Hepatocyte (in vitro differentiated cells): Measurements from ENCODE around the gene PRKAR1B. TPM values are rescaled to one million over a fixed set of nuclear protein-coding genes. Genes with fewer than 3 reads are reported as not detected.

Experiments
- DNase-seq: peaks from one replicate; pipeline ENCODE4 v3.0.0-alpha.2; 2016; ENCODE audit warnings: low spot score
- H2AFZ ChIP-seq: fragments of 200-600 bp; sonication (generic); 2 replicates; pipeline ENCODE4 v1.6.0; 2016; ENCODE audit warnings: antibody characterized with exemption, mild to moderate bottlenecking
- H3K27ac ChIP-seq: fragments of 200-600 bp; sonication (generic); 2 replicates; pipeline ENCODE4 v1.5.1; 2016; ENCODE audit warnings: mild to moderate bottlenecking
- H3K27me3 ChIP-seq: fragments of 200-600 bp; sonication (generic); 2 replicates; pipeline ENCODE4 v1.6.1; 2016
- H3K36me3 ChIP-seq: fragments of 200-600 bp; sonication (generic); replicated peaks from 2 replicates; pipeline ENCODE4 v1.5.1; 2016; ENCODE audit warnings: low read depth; ENCODE audit not compliant: insufficient read depth
- H3K4me1 ChIP-seq: fragments of 200-600 bp; sonication (generic); 2 replicates; pipeline ENCODE4 v1.5.1; 2016; ENCODE audit warnings: mild to moderate bottlenecking, moderate library complexity; ENCODE audit not compliant: insufficient read depth
- H3K4me2 ChIP-seq: fragments of 200-600 bp; sonication (generic); 2 replicates; pipeline ENCODE4 v1.6.0; 2016
- H3K4me3 ChIP-seq: fragments of 200-600 bp; sonication (generic); 2 replicates; pipeline ENCODE4 v1.5.1; 2016; ENCODE audit warnings: mild to moderate bottlenecking
- H3K79me2 ChIP-seq: fragments of 200-600 bp; sonication (generic); 2 replicates; pipeline ENCODE4 v1.6.0; 2017; ENCODE audit warnings: mild to moderate bottlenecking
- H3K9me2 ChIP-seq: fragments of 200-600 bp; sonication (generic); replicated peaks from 2 replicates; pipeline ENCODE4 v1.6.0; 2017; ENCODE audit warnings: mild to moderate bottlenecking; ENCODE audit not compliant: insufficient read depth
- H3K9me3 ChIP-seq: fragments of 200-600 bp; sonication (generic); 2 replicates; pipeline ENCODE4 v1.5.1; 2016; ENCODE audit warnings: low read depth, mild to moderate bottlenecking
- H4K20me1 ChIP-seq: fragments of 200-600 bp; sonication (generic); 2 replicates; pipeline ENCODE4 v1.6.0; 2016; ENCODE audit warnings: mild to moderate bottlenecking; ENCODE audit not compliant: insufficient read depth, poor library complexity, severe bottlenecking
- CTCF ChIP-seq: fragments of 200-600 bp; sonication (generic); IDR thresholded peaks from 2 replicates; pipeline ENCODE4 v1.5.1; 2016; ENCODE audit warnings: antibody characterized with exemption, mild to moderate bottlenecking; ENCODE audit not compliant: poor library complexity
- EZH2 ChIP-seq: fragments of 200-600 bp; sonication (generic); IDR thresholded peaks from 2 replicates; pipeline ENCODE4 v1.6.1; 2016; ENCODE audit warnings: antibody characterized with exemption, mild to moderate bottlenecking, borderline replicate concordance
- EZH2phosphoT487 ChIP-seq: fragments of 200-600 bp; sonication (generic); IDR thresholded peaks from one replicate; pipeline ENCODE4 v1.6.1; 2018; ENCODE audit warnings: antibody characterized with exemption, mild to moderate bottlenecking, low read depth, moderate library complexity; ENCODE audit not compliant: unreplicated experiment, severe bottlenecking
- WGBS: methylation state at CpG from one replicate; pipeline ENCODE4 v1.1.6; 2016; ENCODE audit warnings: low lambda C conversion rate; ENCODE audit errors: missing lambda C conversion rate; 5-methylcytosine and 5-hydroxymethylcytosine counted together
- polyA plus RNA-seq: library from polyadenylated mRNA; unstranded; fragments of >200 nt; fragmentation: Nextera tagmentation; extraction: Ambion mirVana; gene quantifications from 2 replicates; pipeline ENCODE4 v1.2.1, GENCODE V29; 2016
- total RNA-seq: library from RNA; depleted of rRNA; stranded (reverse); fragments of >200 nt; gene quantifications from 2 replicates; pipeline ENCODE4 v1.2.3, GENCODE V29; 2014

The PRKAR1B gene
- total and polyA plus RNA-seq, 2 experiments from 2014 or later = 16.6 to 28.7 TPM

GRCh38 chr7:680411-681127 is 46.5 kb downstream of the PRKAR1B start:
- over 99% methylated on average over 25 of the region's 25 CpGs for WGBS
- DNase-seq = no peak
- no peaks in the 10 kb centered on the region for H3K27me3 ChIP-seq
- no peak overlapping the region for H3K4me3 ChIP-seq
- H3K4me1 ChIP-seq = no peaks in the 10 kb centered on the region
- H3K9me3 ChIP-seq = peaks cover 4% of the 10 kb centered on the region
- H3K36me3 ChIP-seq = no peaks in the 10 kb centered on the region
- no peak overlapping the region for H3K4me2 ChIP-seq
- H3K79me2 ChIP-seq = no peaks in the 10 kb centered on the region
- no peaks in the 10 kb centered on the region for H4K20me1 ChIP-seq
- H2AFZ ChIP-seq = no peak overlapping the region
- H3K27ac ChIP-seq = no peak overlapping the region
- H3K9me2 ChIP-seq = no peaks in the 10 kb centered on the region
- TF ChIP-seq EZH2 = no peak
- TF ChIP-seq EZH2phosphoT487 = no peak
- TF ChIP-seq CTCF = no peak

GRCh38 chr7:676972-677385 is 50.1 kb downstream of the PRKAR1B start:
- Histone ChIP-seq H3K4me1 (no peaks in the 10 kb centered on the region), H3K36me3 (no peaks in the 10 kb centered on the region), H3K79me2 (no peaks in the 10 kb centered on the region), H3K27me3 (no peaks in the 10 kb centered on the region), H3K9me3 (no peaks in the 10 kb centered on the region), H4K20me1 (no peaks in the 10 kb centered on the region), H3K4me3 (no peak overlapping the region), H3K9me2 (no peaks in the 10 kb centered on the region), H3K27ac (no peak overlapping the region), H3K4me2 (no peak overlapping the region), H2AFZ (no peak overlapping the region)
- TF ChIP-seq CTCF (no peak), EZH2 (no peak), EZH2phosphoT487 (no peak)
- DNase-seq = no peak
- WGBS = over 99% methylated on average over 15 of the region's 23 CpGs

- Histone ChIP-seq H3K27ac (no peak overlapping the region), H3K36me3 (no peaks in the 10 kb centered on the region), H3K9me2 (no peaks in the 10 kb centered on the region), H3K9me3 (no peaks in the 10 kb centered on the region), H3K79me2 (no peaks in the 10 kb centered on the region), H3K4me1 (no peaks in the 10 kb centered on the region), H3K27me3 (no peaks in the 10 kb centered on the region), H4K20me1 (no peaks in the 10 kb centered on the region), H2AFZ (no peak overlapping the region), H3K4me2 (no peak overlapping the region), H3K4me3 (no peak overlapping the region)
- TF ChIP-seq EZH2phosphoT487 = no peak
- TF ChIP-seq EZH2 = no peak
- TF ChIP-seq CTCF = no peak
- DNase-seq = no peak
- 97% methylated on average over 32 of the region's 40 CpGs for WGBS
These were observed 50.7 kb downstream of the PRKAR1B start for GRCh38 chr7:676246-676971.
